Osteoblast (primary cell): ENCODE results near the gene UTP14A. TPM values are rescaled to one million over a fixed set of nuclear protein-coding genes. Genes with fewer than 3 reads are reported as not detected.
A peak's percentile ranks its signal among the peaks of the same experiment; 100 is the strongest.

Source experiments
- DNase-seq: peaks from one replicate; pipeline ENCODE4 v3.0.0; 2011; ENCODE audit warnings: low spot score, mixed read lengths; ENCODE audit not compliant: insufficient read length; ENCODE audit errors: missing footprints
- H2AFZ ChIP-seq: 2 replicates; pipeline ENCODE4 v1.6.0; 2011; ENCODE audit warnings: mild to moderate bottlenecking, low read length
- H3K27ac ChIP-seq: 2 replicates; pipeline ENCODE4 v1.5.1; 2011; ENCODE audit warnings: mild to moderate bottlenecking, low read depth, low read length, moderate library complexity
- H3K27me3 ChIP-seq: 2 replicates; pipeline ENCODE4 v1.6.0; 2012; ENCODE audit warnings: mild to moderate bottlenecking, control low read depth, inconsistent platforms, low read length, moderate library complexity; ENCODE audit not compliant: insufficient read depth
- H3K36me3 ChIP-seq: 2 replicates; pipeline ENCODE4 v1.5.1; 2011; ENCODE audit warnings: mild to moderate bottlenecking, low read length, control low read depth, moderate library complexity; ENCODE audit not compliant: insufficient read depth
- H3K4me1 ChIP-seq: 2 replicates; pipeline ENCODE4 v1.5.1; 2011; ENCODE audit warnings: mild to moderate bottlenecking, low read length, control low read depth, moderate library complexity; ENCODE audit not compliant: insufficient read depth
- H3K4me2 ChIP-seq: 2 replicates; pipeline ENCODE4 v1.6.0; 2011; ENCODE audit warnings: mild to moderate bottlenecking, low read length; ENCODE audit not compliant: insufficient read depth
- H3K4me3 ChIP-seq: fragments of 200-600 bp; sonication (generic); 3 replicates; pipeline ENCODE4 v1.5.1; 2012; ENCODE audit warnings: mild to moderate bottlenecking, low read length, inconsistent platforms; ENCODE audit not compliant: insufficient read depth
- H3K79me2 ChIP-seq: 2 replicates; pipeline ENCODE4 v1.6.0; 2012; ENCODE audit warnings: mild to moderate bottlenecking, low read length, control low read depth, inconsistent platforms; ENCODE audit not compliant: insufficient read depth
- H3K9me3 ChIP-seq: 2 replicates; pipeline ENCODE4 v1.5.1; 2011; ENCODE audit warnings: low read depth, low read length, control low read depth
- H4K20me1 ChIP-seq: 2 replicates; pipeline ENCODE4 v1.6.0; 2012; ENCODE audit warnings: mild to moderate bottlenecking, low read length, control low read depth; ENCODE audit not compliant: insufficient read depth
- total RNA-seq: library from RNA; depleted of rRNA; stranded (reverse); fragments of >200 nt; gene quantifications from 2 replicates; pipeline ENCODE4 v1.2.3, GENCODE V29; 2012
- TF ChIP-seq, protein P1 (sequence below): IDR thresholded peaks from 2 replicates; pipeline ENCODE4 v1.5.1; 2011; ENCODE audit warnings: mild to moderate bottlenecking, low read depth, low read length, moderate library complexity; ENCODE audit errors: extremely low read depth

Gene UTP14A
- total RNA-seq, 1 donor, result 19.9 TPM

DNA sequence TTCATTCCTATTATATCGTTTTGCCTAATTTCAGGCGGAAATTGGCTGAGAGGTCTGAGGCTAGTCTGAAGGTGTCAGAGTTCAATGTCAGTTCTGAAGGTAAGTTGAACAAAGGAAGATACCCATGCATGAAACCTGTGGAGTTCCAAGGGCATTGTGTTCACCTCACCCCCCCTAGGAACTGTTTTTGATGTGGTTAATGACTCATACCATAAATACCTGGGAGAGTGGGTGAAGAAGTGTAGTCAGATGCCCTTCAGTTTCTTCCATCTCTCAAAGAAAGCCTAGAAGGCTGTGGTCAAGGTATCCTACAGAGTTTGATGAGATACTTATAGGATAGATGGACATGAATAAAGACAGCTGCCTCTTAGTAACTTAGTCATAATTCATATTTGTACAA is 2.7 kb downstream of the UTP14A start:
- H3K4me3 ChIP-seq, result no peak overlapping the region
- TF ChIP-seq, protein P1, sequence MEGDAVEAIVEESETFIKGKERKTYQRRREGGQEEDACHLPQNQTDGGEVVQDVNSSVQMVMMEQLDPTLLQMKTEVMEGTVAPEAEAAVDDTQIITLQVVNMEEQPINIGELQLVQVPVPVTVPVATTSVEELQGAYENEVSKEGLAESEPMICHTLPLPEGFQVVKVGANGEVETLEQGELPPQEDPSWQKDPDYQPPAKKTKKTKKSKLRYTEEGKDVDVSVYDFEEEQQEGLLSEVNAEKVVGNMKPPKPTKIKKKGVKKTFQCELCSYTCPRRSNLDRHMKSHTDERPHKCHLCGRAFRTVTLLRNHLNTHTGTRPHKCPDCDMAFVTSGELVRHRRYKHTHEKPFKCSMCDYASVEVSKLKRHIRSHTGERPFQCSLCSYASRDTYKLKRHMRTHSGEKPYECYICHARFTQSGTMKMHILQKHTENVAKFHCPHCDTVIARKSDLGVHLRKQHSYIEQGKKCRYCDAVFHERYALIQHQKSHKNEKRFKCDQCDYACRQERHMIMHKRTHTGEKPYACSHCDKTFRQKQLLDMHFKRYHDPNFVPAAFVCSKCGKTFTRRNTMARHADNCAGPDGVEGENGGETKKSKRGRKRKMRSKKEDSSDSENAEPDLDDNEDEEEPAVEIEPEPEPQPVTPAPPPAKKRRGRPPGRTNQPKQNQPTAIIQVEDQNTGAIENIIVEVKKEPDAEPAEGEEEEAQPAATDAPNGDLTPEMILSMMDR, result no peak
- H3K27me3 ChIP-seq, result no peaks in the 10 kb centered on the region
- peaks cover 24% of the 10 kb centered on the region for H3K36me3 ChIP-seq
- H3K4me2 ChIP-seq, result no peak overlapping the region
- H2AFZ ChIP-seq, result no peak overlapping the region
- H3K27ac ChIP-seq, result no peak overlapping the region
- no peaks in the 10 kb centered on the region for H3K9me3 ChIP-seq
- peaks cover 10% of the 10 kb centered on the region for H3K79me2 ChIP-seq
- peaks cover 5% of the 10 kb centered on the region for H3K4me1 ChIP-seq
- H4K20me1 ChIP-seq, result no peaks in the 10 kb centered on the region
- DNase-seq, result no peak

DNA sequence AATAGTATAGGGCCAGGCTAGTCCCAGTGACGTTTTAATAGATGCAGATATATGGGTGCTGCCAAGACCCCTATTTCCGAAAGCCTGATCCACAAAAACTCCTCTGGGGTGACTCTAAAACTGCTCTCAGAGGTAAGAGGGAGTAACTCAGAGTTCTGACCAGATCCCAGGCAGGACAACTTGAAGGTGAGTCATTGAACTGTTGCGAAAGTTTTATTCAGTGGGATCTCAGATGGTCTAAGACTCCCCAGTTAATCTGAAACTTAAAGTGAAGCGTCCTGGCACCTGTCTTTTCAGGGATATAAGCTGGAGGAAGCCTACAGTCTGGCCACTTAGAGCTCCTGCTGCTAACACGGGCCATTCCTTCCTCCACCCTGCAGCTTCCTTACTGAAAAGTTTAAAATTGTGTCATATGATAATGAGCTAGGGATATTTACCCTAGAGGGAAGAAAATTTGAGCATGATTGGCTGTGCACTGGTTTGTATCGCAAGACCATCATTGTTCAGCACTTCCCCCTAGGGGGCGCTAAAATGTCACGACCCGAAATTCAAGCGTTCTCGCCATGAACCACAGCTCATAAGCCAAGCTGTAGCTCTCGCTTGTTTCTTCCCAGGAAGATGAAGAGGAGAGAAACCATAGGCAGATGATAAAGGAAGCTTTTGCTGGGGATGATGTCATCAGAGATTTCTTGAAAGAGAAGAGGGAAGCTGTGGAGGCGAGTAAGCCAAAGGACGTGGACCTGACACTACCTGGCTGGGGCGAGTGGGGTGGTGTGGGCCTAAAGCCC is 19.5 kb downstream of the UTP14A start:
- no peaks in the 10 kb centered on the region for H3K79me2 ChIP-seq
- peaks cover 3% of the 10 kb centered on the region for H4K20me1 ChIP-seq
- no peak overlapping the region for H3K4me2 ChIP-seq
- no peaks in the 10 kb centered on the region for H3K9me3 ChIP-seq
- TF ChIP-seq, protein P1, result peak; percentile 63
- H2AFZ ChIP-seq, result no peak overlapping the region
- peak; percentile 79 for DNase-seq
- peaks cover 41% of the 10 kb centered on the region for H3K36me3 ChIP-seq
- peak overlapping the region; percentile 1 for H3K27ac ChIP-seq
- H3K4me3 ChIP-seq, result no peak overlapping the region
- peaks cover 8% of the 10 kb centered on the region for H3K4me1 ChIP-seq
- H3K27me3 ChIP-seq, result no peaks in the 10 kb centered on the region

DNA sequence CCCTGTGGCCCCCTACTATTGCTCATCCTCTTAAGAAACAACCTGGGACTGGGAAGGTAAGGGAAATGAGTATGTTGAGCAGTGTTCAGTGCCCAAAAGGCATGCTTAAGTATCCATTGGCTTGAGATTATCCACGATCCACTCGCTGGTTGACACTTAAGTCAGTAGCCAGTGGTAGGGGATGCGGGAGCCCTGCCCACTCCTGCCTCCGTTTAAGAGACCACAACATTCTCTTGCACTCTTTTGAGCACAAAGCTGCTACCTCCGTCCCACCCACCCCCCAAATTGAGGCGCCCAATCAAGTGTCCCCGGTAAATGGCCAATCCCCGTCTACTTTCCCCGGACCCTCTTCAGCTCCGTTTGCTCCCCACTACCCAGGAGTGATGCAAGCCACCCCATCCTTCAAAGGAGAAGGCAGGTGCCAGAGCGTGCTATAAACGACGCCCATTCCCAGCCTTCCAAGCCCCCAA is 25.0 kb downstream of the UTP14A start:
- Histone ChIP-seq H3K79me2 (no peaks in the 10 kb centered on the region), H4K20me1 (no peaks in the 10 kb centered on the region), H3K27me3 (peaks cover 16% of the 10 kb centered on the region), H2AFZ (peak overlapping the region; percentile 92), H3K4me3 (peak overlapping the region; percentile 76), H3K4me1 (no peaks in the 10 kb centered on the region), H3K36me3 (peaks cover 16% of the 10 kb centered on the region), H3K4me2 (peak overlapping the region; percentile 78), H3K9me3 (no peaks in the 10 kb centered on the region), H3K27ac (peak overlapping the region; percentile 64)
- peak; percentile 85 for DNase-seq
- TF ChIP-seq, protein P1, result no peak

DNA sequence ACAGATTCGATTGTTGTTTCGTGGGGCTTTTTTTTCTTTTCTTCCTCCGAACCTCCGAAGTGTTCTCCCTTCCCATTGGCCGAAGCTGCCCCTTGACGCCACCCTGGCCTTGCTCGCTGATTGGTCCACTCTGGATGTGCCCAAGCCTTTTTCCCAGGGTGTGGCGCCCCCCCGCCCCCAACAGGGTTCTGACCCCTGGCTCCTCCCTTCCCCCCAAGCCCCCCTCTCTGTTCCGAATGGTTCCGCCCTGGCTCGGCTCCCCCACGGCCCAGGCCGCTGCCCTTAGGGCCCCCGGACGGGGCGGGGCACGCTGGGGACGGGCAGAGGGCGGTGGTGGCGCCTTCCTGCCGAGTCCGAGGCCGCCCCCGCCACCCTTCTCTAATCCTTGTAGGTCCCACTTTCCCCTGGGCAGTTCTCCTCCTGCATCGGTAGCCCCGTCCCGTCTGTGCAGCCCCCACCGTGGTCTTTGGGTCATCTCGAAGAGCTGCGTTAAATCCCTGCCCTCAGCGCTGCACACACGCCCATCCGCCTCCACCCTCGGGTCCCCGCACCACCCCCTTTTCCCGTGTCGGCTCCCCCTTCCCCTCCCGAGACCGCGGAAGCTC is 25.5 kb downstream of the UTP14A start:
- no peaks in the 10 kb centered on the region for H4K20me1 ChIP-seq
- H3K9me3 ChIP-seq, result no peaks in the 10 kb centered on the region
- H3K27ac ChIP-seq, result peak overlapping the region; percentile 64
- H3K4me3 ChIP-seq, result peak overlapping the region; percentile 76
- H3K36me3 ChIP-seq, result peaks cover 10% of the 10 kb centered on the region
- H3K27me3 ChIP-seq, result peaks cover 18% of the 10 kb centered on the region
- peak overlapping the region; percentile 92 for H2AFZ ChIP-seq
- DNase-seq, result peak; percentile 98
- H3K4me1 ChIP-seq, result no peaks in the 10 kb centered on the region
- H3K4me2 ChIP-seq, result peak overlapping the region; percentile 78
- TF ChIP-seq, protein P1, result no peak
- H3K79me2 ChIP-seq, result no peaks in the 10 kb centered on the region
